ENCODE measurements around the gene GRK4. TPM values are rescaled to one million over a fixed set of nuclear protein-coding genes. Genes with fewer than 3 reads are reported as not detected.

GRK4 gene
- total and polyA plus RNA-seq, 4 donors: 1.0 to 2.2 (median 1.8) TPM

DNA sequence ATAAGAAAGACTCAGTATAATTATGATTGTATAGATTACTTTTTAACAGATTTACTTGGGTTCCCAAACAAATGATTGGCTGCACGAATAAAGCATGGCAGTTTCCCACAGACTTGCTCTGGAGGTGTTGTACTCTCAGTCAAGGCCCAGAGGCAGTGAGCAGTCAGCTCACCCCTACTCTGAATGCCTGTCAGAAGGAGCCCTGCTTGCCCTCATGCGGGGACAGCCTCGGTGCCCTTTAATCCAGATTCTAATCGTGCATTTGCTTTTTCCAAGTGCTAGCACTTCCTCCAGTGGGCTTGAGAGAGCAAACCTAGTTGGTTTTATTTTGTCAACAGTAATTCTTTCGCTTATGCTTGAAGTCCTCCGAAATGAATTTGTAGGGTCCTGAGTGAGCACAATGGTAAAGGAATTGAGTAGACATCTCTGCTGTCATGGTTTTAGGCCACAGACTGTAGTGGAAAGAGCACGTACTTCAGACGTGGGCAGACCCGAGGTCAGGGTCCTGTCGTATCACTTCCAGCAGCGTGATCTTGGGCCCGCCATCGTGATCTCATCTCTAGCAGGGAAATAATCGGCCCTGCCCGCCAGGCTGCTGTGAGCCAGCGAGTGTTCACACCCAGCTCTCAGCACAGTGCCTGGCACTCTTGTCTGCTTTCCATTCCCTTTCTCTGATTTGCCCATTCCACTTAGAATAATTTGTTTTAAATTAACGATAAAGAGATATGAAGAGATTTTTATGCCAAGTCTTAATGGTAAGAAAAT is 48.3 kb downstream of the GRK4 start:
- peaks cover 0 to 9% (median 8%) of the 10 kb centered on the region in 4 donors for H3K4me1 ChIP-seq (ENCODE audit: control insufficient read depth in 4 of 4, insufficient read depth in 4 of 4, low read length in 3 of 4)
- no peaks in the 10 kb centered on the region for H3K27me3 ChIP-seq (ENCODE audit: control insufficient read depth in 4 of 4, insufficient read depth in 4 of 4, low read length in 3 of 4)
- WGBS: 95% methylated on average over 17 of the region's 17 CpGs
- no peak overlapping the region for H3K27ac ChIP-seq (ENCODE audit: low read depth in 1 of 2, low read length in 2 of 2)
- H3K9ac ChIP-seq (ENCODE audit: low read depth in 1 of 2, low read length in 2 of 2): no peak overlapping the region
- no peak for DNase-seq (ENCODE audit: low spot score)
- TF ChIP-seq RXRA (IDR thresholded peaks at IDR 0.05) (no peak), HNF4A (conservative IDR thresholded peaks at IDR 0.05) (no peak), YY1 (IDR thresholded peaks at IDR 0.05) (no peak), EGR1 (IDR thresholded peaks at IDR 0.05; ENCODE audit: low read depth in 2 of 2) (no peak), FOXA1 (IDR thresholded peaks at IDR 0.05) (no peak)
- TF ChIP-seq, protein P1, sequence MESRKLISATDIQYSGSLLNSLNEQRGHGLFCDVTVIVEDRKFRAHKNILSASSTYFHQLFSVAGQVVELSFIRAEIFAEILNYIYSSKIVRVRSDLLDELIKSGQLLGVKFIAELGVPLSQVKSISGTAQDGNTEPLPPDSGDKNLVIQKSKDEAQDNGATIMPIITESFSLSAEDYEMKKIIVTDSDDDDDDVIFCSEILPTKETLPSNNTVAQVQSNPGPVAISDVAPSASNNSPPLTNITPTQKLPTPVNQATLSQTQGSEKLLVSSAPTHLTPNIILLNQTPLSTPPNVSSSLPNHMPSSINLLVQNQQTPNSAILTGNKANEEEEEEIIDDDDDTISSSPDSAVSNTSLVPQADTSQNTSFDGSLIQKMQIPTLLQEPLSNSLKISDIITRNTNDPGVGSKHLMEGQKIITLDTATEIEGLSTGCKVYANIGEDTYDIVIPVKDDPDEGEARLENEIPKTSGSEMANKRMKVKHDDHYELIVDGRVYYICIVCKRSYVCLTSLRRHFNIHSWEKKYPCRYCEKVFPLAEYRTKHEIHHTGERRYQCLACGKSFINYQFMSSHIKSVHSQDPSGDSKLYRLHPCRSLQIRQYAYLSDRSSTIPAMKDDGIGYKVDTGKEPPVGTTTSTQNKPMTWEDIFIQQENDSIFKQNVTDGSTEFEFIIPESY (IDR thresholded peaks at IDR 0.05): no peak
- TF ChIP-seq, protein P2, sequence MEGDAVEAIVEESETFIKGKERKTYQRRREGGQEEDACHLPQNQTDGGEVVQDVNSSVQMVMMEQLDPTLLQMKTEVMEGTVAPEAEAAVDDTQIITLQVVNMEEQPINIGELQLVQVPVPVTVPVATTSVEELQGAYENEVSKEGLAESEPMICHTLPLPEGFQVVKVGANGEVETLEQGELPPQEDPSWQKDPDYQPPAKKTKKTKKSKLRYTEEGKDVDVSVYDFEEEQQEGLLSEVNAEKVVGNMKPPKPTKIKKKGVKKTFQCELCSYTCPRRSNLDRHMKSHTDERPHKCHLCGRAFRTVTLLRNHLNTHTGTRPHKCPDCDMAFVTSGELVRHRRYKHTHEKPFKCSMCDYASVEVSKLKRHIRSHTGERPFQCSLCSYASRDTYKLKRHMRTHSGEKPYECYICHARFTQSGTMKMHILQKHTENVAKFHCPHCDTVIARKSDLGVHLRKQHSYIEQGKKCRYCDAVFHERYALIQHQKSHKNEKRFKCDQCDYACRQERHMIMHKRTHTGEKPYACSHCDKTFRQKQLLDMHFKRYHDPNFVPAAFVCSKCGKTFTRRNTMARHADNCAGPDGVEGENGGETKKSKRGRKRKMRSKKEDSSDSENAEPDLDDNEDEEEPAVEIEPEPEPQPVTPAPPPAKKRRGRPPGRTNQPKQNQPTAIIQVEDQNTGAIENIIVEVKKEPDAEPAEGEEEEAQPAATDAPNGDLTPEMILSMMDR (IDR thresholded peaks at IDR 0.05; ENCODE audit: low read depth, low read length, missing input control): no peak
- TF ChIP-seq, protein P3, sequence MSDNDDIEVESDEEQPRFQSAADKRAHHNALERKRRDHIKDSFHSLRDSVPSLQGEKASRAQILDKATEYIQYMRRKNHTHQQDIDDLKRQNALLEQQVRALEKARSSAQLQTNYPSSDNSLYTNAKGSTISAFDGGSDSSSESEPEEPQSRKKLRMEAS (IDR thresholded peaks at IDR 0.05): no peak
- no peaks in the 10 kb centered on the region for H3K36me3 ChIP-seq (ENCODE audit: control insufficient read depth in 4 of 4, insufficient read depth in 3 of 4, low read depth in 1 of 4, low read length in 3 of 4)
- no peak overlapping the region for H3K4me3 ChIP-seq (ENCODE audit: low read depth in 1 of 3, low read length in 3 of 3)
- H3K9me3 ChIP-seq (ENCODE audit: control insufficient read depth in 4 of 4, low read length in 3 of 4): no peaks in the 10 kb centered on the region

DNA sequence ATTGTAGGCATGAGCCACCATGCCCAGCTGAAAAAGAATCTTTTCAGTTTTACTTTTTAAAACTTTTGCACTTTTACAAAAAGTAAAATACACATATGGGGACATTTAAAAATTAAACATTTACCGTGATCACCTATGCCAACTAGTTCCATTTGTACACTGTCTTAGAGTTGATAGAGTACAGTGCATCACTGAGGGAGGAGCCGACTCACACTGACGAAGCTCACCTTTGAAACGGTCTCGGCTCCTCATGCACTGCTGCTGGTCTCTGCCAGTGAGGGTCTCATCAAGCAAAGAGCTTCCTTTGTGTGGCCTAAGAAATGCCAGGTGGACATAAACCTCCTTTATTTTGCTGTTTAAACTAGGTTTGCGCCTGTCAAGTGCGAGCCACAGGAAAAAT is 50.0 kb downstream of the GRK4 start:
- H3K27me3 ChIP-seq (ENCODE audit: control insufficient read depth in 4 of 4, insufficient read depth in 4 of 4, low read length in 3 of 4): no peaks in the 10 kb centered on the region
- no peaks in the 10 kb centered on the region for H3K9me3 ChIP-seq (ENCODE audit: control insufficient read depth in 4 of 4, low read length in 3 of 4)
- 59% methylated on average over 7 of the region's 7 CpGs for WGBS
- no peak overlapping the region for H3K4me3 ChIP-seq (ENCODE audit: low read depth in 1 of 3, low read length in 3 of 3)
- no peak for DNase-seq (ENCODE audit: low spot score)
- no peak overlapping the region for H3K27ac ChIP-seq (ENCODE audit: low read depth in 1 of 2, low read length in 2 of 2)
- H3K9ac ChIP-seq (ENCODE audit: low read depth in 1 of 2, low read length in 2 of 2): no peak overlapping the region
- no peaks in the 10 kb centered on the region for H3K36me3 ChIP-seq (ENCODE audit: control insufficient read depth in 4 of 4, insufficient read depth in 3 of 4, low read depth in 1 of 4, low read length in 3 of 4)
- peaks cover 0 to 9% (median 8%) of the 10 kb centered on the region in 4 donors for H3K4me1 ChIP-seq (ENCODE audit: control insufficient read depth in 4 of 4, insufficient read depth in 4 of 4, low read length in 3 of 4)
- TF ChIP-seq FOXA2 (IDR thresholded peaks at IDR 0.05) (no peak), SP1 (IDR thresholded peaks at IDR 0.05) (no peak), FOXA1 (IDR thresholded peaks at IDR 0.05) (no peak), TAF1 (conservative IDR thresholded peaks at IDR 0.05) (no peak), HNF4G (IDR thresholded peaks at IDR 0.05) (no peak), HNF4A (conservative IDR thresholded peaks at IDR 0.05) (no peak), YY1 (IDR thresholded peaks at IDR 0.05) (no peak), RAD21 (IDR thresholded peaks at IDR 0.05) (no peak), RXRA (IDR thresholded peaks at IDR 0.05) (no peak), EGR1 (IDR thresholded peaks at IDR 0.05; ENCODE audit: low read depth in 2 of 2) (no peak), JUND (IDR thresholded peaks at IDR 0.05) (no peak)
- TF ChIP-seq, protein P1 (IDR thresholded peaks at IDR 0.05): no peak
- TF ChIP-seq, protein P4, sequence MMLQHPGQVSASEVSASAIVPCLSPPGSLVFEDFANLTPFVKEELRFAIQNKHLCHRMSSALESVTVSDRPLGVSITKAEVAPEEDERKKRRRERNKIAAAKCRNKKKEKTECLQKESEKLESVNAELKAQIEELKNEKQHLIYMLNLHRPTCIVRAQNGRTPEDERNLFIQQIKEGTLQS (IDR thresholded peaks at IDR 0.05): no peak
- TF ChIP-seq, protein P3 (IDR thresholded peaks at IDR 0.05): no peak

All from liver (tissue), 9 donors.